ENCODE data around the gene NPTN. TPM values are rescaled to one million over a fixed set of nuclear protein-coding genes. Genes with fewer than 3 reads are reported as not detected.

NPTN gene
- total RNA-seq, 2 experiments from 2014 or later: 41.5 to 43.2 TPM

GRCh38 chr15:73527598-73527997 lies 105.6 kb downstream of the NPTN start:
- Histone ChIP-seq H3K9me2 (ENCODE audit: insufficient read depth, low read length) (no peaks in the 10 kb centered on the region), H3K36me3 (ENCODE audit: insufficient read depth, low read length) (no peaks in the 10 kb centered on the region), H3K9me3 (ENCODE audit: low read length) (no peaks in the 10 kb centered on the region), H3K4me1 (ENCODE audit: insufficient read depth, low read length, poor library complexity, severe bottlenecking) (no peaks in the 10 kb centered on the region), H3K27ac (ENCODE audit: low read depth, low read length, poor library complexity, severe bottlenecking) (no peak overlapping the region), H2AFZ (ENCODE audit: low read length) (no peak overlapping the region), H3K4me3 (ENCODE audit: low read depth, low read length, poor library complexity, severe bottlenecking) (no peak overlapping the region), H4K20me1 (ENCODE audit: insufficient read depth, low read length) (no peaks in the 10 kb centered on the region), H3K4me2 (ENCODE audit: low read length) (no peak overlapping the region), H3K79me2 (ENCODE audit: insufficient read depth, low read depth, low read length) (no peaks in the 10 kb centered on the region)
- intact Hi-C loops (cut with micrococcal nuclease; ENCODE audit: unreplicated experiment): no loop called here
- ChIA-PET CTCF (ENCODE audit: unreplicated experiment) (no interaction called here), POLR2A (interaction anchor here (1.1 kb wide), 1 partner anchor 18 kb away, joined by 5 read pairs; no protein-coding TSS in a partner anchor)
- BruUV-seq (replicated peaks): no TSS peak
- no peak for DNase-seq (ENCODE audit: low spot score)
- TF ChIP-seq CTCF (conservative IDR thresholded peaks at IDR 0.05; ENCODE audit: low read length) (no peak), EZH2phosphoT487 (IDR thresholded peaks at IDR 0.05; ENCODE audit: borderline replicate concordance, low read depth, low read length) (no peak)

DNA sequence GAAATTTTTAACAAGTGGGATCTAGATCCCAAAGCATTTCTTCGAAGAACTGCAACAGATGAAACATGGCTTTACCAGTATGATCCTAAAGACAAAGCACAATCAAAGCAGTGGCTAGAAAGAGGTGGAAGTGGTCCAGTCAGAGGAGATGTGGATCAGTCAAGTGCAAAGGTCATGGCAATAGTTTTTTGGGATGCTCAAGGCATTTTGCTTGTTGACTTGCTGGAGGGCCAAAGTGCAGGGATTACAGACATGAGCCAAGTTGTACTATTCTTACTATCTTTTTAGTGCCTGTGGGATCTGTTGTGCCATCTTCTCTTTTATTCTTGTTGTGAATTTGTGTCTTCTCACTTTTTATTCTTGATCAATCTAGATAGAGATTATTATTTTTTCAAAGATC lies 108.3 kb downstream of the NPTN start:
- intact Hi-C loops (cut with micrococcal nuclease; ENCODE audit: unreplicated experiment): no loop called here
- no TSS peak for BruUV-seq (replicated peaks)
- no peaks in the 10 kb centered on the region for H3K79me2 ChIP-seq (ENCODE audit: insufficient read depth, low read depth, low read length)
- DNase-seq (ENCODE audit: low spot score): no peak
- H3K27ac ChIP-seq (ENCODE audit: low read depth, low read length, poor library complexity, severe bottlenecking): no peak overlapping the region
- H3K4me2 ChIP-seq (ENCODE audit: low read length): no peak overlapping the region
- H3K36me3 ChIP-seq (ENCODE audit: insufficient read depth, low read length): no peaks in the 10 kb centered on the region
- ChIA-PET POLR2A (no interaction called here), CTCF (ENCODE audit: unreplicated experiment) (no interaction called here)
- H4K20me1 ChIP-seq (ENCODE audit: insufficient read depth, low read length): no peaks in the 10 kb centered on the region
- no peaks in the 10 kb centered on the region for H3K9me3 ChIP-seq (ENCODE audit: low read length)
- no peak overlapping the region for H3K4me3 ChIP-seq (ENCODE audit: low read depth, low read length, poor library complexity, severe bottlenecking)
- no peaks in the 10 kb centered on the region for H3K4me1 ChIP-seq (ENCODE audit: insufficient read depth, low read length, poor library complexity, severe bottlenecking)
- H3K9me2 ChIP-seq (ENCODE audit: insufficient read depth, low read length): no peaks in the 10 kb centered on the region
- no peak overlapping the region for H2AFZ ChIP-seq (ENCODE audit: low read length)
- no peak for TF ChIP-seq CTCF (conservative IDR thresholded peaks at IDR 0.05; ENCODE audit: low read length)
- TF ChIP-seq EZH2phosphoT487 (IDR thresholded peaks at IDR 0.05; ENCODE audit: borderline replicate concordance, low read depth, low read length): no peak

DNA sequence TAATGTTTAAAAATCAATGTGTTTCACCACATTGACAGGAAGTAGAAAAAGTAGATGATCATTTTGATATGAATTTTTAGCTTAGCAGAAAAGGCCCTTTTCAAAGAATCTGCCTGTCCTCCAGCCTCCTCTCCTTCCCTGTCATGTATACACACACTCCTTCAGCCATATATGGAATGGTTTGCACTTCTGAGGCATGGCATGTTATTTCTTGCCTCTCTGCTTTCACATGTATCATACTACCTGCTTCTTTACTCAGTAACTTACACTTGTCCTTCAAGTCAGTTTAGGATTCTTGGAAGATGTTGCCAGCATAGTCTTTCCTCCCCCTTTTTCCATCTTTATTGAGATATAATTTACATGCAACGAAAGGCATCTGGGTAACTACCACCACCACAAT lies 111.2 kb downstream of the NPTN start:
- TF ChIP-seq EZH2phosphoT487 (IDR thresholded peaks at IDR 0.05; ENCODE audit: borderline replicate concordance, low read depth, low read length): no peak
- no peak for TF ChIP-seq CTCF (conservative IDR thresholded peaks at IDR 0.05; ENCODE audit: low read length)
- Histone ChIP-seq H3K27ac (ENCODE audit: low read depth, low read length, poor library complexity, severe bottlenecking) (no peak overlapping the region), H3K4me3 (ENCODE audit: low read depth, low read length, poor library complexity, severe bottlenecking) (no peak overlapping the region), H3K9me2 (ENCODE audit: insufficient read depth, low read length) (no peaks in the 10 kb centered on the region), H3K79me2 (ENCODE audit: insufficient read depth, low read depth, low read length) (no peaks in the 10 kb centered on the region), H3K9me3 (ENCODE audit: low read length) (no peaks in the 10 kb centered on the region), H3K36me3 (ENCODE audit: insufficient read depth, low read length) (no peaks in the 10 kb centered on the region), H2AFZ (ENCODE audit: low read length) (no peak overlapping the region), H3K4me1 (ENCODE audit: insufficient read depth, low read length, poor library complexity, severe bottlenecking) (no peaks in the 10 kb centered on the region), H4K20me1 (ENCODE audit: insufficient read depth, low read length) (no peaks in the 10 kb centered on the region), H3K4me2 (ENCODE audit: low read length) (no peak overlapping the region)
- no peak for DNase-seq (ENCODE audit: low spot score)
- intact Hi-C loops (cut with micrococcal nuclease; ENCODE audit: unreplicated experiment): no loop called here
- no TSS peak for BruUV-seq (replicated peaks)
- ChIA-PET CTCF (ENCODE audit: unreplicated experiment) (no interaction called here), POLR2A (interaction anchor here (0.7 kb wide), 1 partner anchor 27 kb away, joined by 3 read pairs; no protein-coding TSS in a partner anchor)
